Tibial nerve (tissue), 4 donors: ENCODE data around the gene SLC35F3.

Experiments used
- EP300 ChIP-seq, 2 donors: sonication (generic); formaldehyde crosslinking; IDR thresholded peaks; one replicate each; pipeline ENCODE4 v1.6.1; 2017; ENCODE audit warnings: antibody characterized with exemption in 2 of 2, mild to moderate bottlenecking in 1 of 2
- POLR2A ChIP-seq, 2 donors: fragments of 450-650 bp; IDR thresholded peaks; one replicate each; pipeline ENCODE4 v1.6.1; 2017; ENCODE audit warnings: antibody characterized with exemption in 2 of 2, mild to moderate bottlenecking in 2 of 2, moderate library complexity in 2 of 2
- TF ChIP-seq, protein P1 (sequence below), 5 experiments: fragments of 200-600 bp in 3 of 5; fragments of 450-650 bp in 2 of 5; sonication (generic) in 3 of 5; IDR thresholded peaks; one replicate each; pipeline ENCODE4 v1.5.1; 2016 to 2019; ENCODE audit warnings: antibody characterized with exemption in 5 of 5, mild to moderate bottlenecking in 3 of 5, moderate library complexity in 2 of 5

- TF ChIP-seq, protein P1, sequence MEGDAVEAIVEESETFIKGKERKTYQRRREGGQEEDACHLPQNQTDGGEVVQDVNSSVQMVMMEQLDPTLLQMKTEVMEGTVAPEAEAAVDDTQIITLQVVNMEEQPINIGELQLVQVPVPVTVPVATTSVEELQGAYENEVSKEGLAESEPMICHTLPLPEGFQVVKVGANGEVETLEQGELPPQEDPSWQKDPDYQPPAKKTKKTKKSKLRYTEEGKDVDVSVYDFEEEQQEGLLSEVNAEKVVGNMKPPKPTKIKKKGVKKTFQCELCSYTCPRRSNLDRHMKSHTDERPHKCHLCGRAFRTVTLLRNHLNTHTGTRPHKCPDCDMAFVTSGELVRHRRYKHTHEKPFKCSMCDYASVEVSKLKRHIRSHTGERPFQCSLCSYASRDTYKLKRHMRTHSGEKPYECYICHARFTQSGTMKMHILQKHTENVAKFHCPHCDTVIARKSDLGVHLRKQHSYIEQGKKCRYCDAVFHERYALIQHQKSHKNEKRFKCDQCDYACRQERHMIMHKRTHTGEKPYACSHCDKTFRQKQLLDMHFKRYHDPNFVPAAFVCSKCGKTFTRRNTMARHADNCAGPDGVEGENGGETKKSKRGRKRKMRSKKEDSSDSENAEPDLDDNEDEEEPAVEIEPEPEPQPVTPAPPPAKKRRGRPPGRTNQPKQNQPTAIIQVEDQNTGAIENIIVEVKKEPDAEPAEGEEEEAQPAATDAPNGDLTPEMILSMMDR (IDR thresholded peaks at IDR 0.05) = no peak
- TF ChIP-seq EP300 (IDR thresholded peaks at IDR 0.05) = no peak
- no peak for TF ChIP-seq POLR2A (IDR thresholded peaks at IDR 0.05)
These were observed 19.9 kb upstream of the SLC35F3 start for GRCh38 chr1:233884461-233885151.
